ENCODE results near the gene WNT5A.
"Not testable (repeated sequence)": the region's sequence is repeated elsewhere in the genome, so short reads cannot be mapped to it uniquely, and the experiment has no call there.

The WNT5A gene

DNA sequence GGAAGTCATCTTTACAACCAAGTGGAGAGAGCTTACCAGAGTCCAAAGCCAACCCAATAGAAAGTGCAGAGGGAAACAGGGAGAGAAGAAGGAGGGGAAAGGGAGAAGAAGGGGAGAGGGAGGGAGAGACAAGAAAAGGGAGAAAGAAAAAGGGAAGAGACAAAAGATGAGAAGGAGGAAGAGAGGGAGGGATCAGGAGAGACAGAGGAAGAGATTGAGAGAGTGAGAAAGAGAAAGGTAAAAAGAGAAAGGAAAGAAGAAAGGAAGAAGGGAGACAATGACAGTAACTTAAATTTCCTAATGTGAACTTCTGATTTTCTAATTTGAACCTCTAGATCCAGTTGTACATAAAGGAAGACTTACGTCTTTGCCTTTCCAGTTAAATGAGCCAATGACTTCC is 20.7 kb upstream of the WNT5A start:
- Histone ChIP-seq H3K36me3 (ENCODE audit: control insufficient read depth in 4 of 4, insufficient read depth in 4 of 4, low read length in 3 of 4) (no peaks in the 10 kb centered on the region), H3K4me1 (ENCODE audit: control extremely low read depth in 1 of 4, control insufficient read depth in 4 of 4, insufficient read depth in 4 of 4, low read length in 3 of 4) (no peaks in the 10 kb centered on the region), H3K9me3 (ENCODE audit: control extremely low read depth in 1 of 5, control insufficient read depth in 4 of 5, insufficient read depth in 2 of 5, low read depth in 1 of 5, low read length in 4 of 5) (no peaks in the 10 kb centered on the region), H3K27ac (ENCODE audit: insufficient read depth in 1 of 2, low read depth in 1 of 2, low read length in 2 of 2, poor library complexity in 1 of 2, severe bottlenecking in 2 of 2) (no peak overlapping the region), H3K4me3 (ENCODE audit: control insufficient read depth in 1 of 7, extremely low read depth in 1 of 7, insufficient read depth in 4 of 7, low read depth in 2 of 7, low read length in 6 of 7) (no peak overlapping the region), H3K27me3 (replicated peaks in 2 of 5; ENCODE audit: control insufficient read depth in 4 of 5, insufficient read depth in 5 of 5, low read length in 4 of 5) (peaks cover 0 to 28% (median 6%) of the 10 kb centered on the region in 5 experiments)
- POLR2A ChIA-PET: no interaction called here
- DNase-seq: no peak
- WGBS (ENCODE audit: insufficient coverage): 100% methylated on average over 1 of the region's 1 CpG
- CTCF ChIA-PET: no interaction called here

DNA sequence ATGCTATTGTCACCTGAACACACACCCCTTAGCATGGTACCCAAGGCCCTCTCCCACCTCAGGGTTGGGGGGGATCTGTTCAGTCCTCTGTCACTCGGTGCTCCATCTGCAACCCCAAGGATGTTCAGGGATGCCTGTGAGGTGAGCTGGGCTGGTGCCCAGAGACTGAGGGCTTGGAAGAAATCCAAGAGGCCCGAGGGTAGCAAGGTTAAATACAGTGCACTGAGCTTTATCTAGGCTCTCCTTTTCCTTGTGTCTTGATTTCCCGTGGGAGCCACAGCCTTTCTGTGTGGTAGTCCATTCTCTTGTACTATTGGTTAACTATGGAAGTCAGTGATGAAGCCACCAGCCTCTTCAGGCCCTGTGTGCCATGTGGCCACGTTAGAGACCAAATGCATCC is 18.7 kb upstream of the WNT5A start:
- no peaks in the 10 kb centered on the region for H3K9me3 ChIP-seq (ENCODE audit: control extremely low read depth in 1 of 5, control insufficient read depth in 4 of 5, insufficient read depth in 2 of 5, low read depth in 1 of 5, low read length in 4 of 5)
- no peak for DNase-seq
- no peaks in the 10 kb centered on the region for H3K4me1 ChIP-seq (ENCODE audit: control extremely low read depth in 1 of 4, control insufficient read depth in 4 of 4, insufficient read depth in 4 of 4, low read length in 3 of 4)
- no peak overlapping the region for H3K4me3 ChIP-seq (ENCODE audit: control insufficient read depth in 1 of 7, extremely low read depth in 1 of 7, insufficient read depth in 4 of 7, low read depth in 2 of 7, low read length in 6 of 7)
- ChIA-PET POLR2A (no interaction called here), CTCF (interaction anchor here (1.0 to 1.2 kb wide), 2 partner anchors 26 to 216 kb away, joined by 3 read pairs; no protein-coding TSS in a partner anchor)
- H3K27ac ChIP-seq (ENCODE audit: insufficient read depth in 1 of 2, low read depth in 1 of 2, low read length in 2 of 2, poor library complexity in 1 of 2, severe bottlenecking in 2 of 2): no peak overlapping the region
- peaks cover 0 to 16% (median 5%) of the 10 kb centered on the region in 5 experiments for H3K27me3 ChIP-seq (replicated peaks in 2 of 5; ENCODE audit: control insufficient read depth in 4 of 5, insufficient read depth in 5 of 5, low read length in 4 of 5)
- WGBS (ENCODE audit: insufficient coverage): 77% methylated on average over 2 of the region's 4 CpGs
- H3K36me3 ChIP-seq (ENCODE audit: control insufficient read depth in 4 of 4, insufficient read depth in 4 of 4, low read length in 3 of 4): no peaks in the 10 kb centered on the region

DNA sequence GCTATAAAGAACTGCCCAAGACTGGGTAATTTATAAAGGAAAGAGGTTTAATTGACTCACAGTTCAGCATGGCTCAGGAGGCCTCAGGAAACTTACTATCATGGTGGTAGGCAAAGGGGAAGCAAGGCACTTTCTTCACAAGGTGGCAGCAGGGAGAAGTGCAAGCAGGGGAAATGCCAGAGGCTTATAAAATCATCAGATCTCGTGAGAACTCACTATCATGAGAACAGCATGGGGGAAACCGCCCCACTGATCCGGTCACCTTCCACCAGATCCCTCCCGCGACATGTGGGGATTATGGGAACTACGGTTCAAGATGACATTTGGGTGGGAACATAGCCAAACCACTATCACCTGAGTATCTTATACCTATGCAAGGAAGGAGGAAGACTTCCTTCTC is 18.0 kb upstream of the WNT5A start:
- POLR2A ChIA-PET; H3K9me3 ChIP-seq (ENCODE audit: control extremely low read depth in 1 of 5, control insufficient read depth in 4 of 5, insufficient read depth in 2 of 5, low read depth in 1 of 5, low read length in 4 of 5); H3K27ac ChIP-seq (ENCODE audit: insufficient read depth in 1 of 2, low read depth in 1 of 2, low read length in 2 of 2, poor library complexity in 1 of 2, severe bottlenecking in 2 of 2); H3K4me3 ChIP-seq (ENCODE audit: control insufficient read depth in 1 of 7, extremely low read depth in 1 of 7, insufficient read depth in 4 of 7, low read depth in 2 of 7, low read length in 6 of 7); H3K36me3 ChIP-seq (ENCODE audit: control insufficient read depth in 4 of 4, insufficient read depth in 4 of 4, low read length in 3 of 4); H3K4me1 ChIP-seq (ENCODE audit: control extremely low read depth in 1 of 4, control insufficient read depth in 4 of 4, insufficient read depth in 4 of 4, low read length in 3 of 4): not testable (repeated sequence)
- 51% methylated on average over 4 of the region's 6 CpGs for WGBS (ENCODE audit: insufficient coverage)
- CTCF ChIA-PET: interaction anchor here (0.9 to 1.2 kb wide), 3 partner anchors 27 to 216 kb away, joined by 3 read pairs; no protein-coding TSS in a partner anchor
- peaks cover 0 to 11% (median 5%) of the 10 kb centered on the region in 5 experiments for H3K27me3 ChIP-seq (replicated peaks in 2 of 5; ENCODE audit: control insufficient read depth in 4 of 5, insufficient read depth in 5 of 5, low read length in 4 of 5)
- peak in 2 of 3 donors; percentile 44 to 57 for DNase-seq

DNA sequence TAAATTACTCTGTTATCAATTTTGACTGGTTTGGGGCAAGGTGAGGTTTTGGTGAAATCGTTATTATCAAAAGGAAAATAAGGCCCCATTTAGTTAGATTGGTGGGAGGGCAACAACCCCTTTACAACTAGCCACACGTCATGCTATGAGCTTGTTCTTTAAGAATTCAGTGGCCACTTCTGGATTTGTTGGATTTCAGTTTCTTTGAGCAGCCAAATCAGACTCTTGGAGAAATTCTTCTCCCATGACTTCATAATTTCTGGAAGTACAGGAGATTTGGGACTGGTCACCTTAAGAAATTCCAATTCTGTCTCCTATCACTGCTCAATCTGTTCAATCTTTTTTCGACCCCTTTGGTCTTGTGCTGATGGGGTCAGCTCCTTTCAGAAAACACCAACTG is 14.8 kb upstream of the WNT5A start:
- no peaks in the 10 kb centered on the region for H3K36me3 ChIP-seq (ENCODE audit: control insufficient read depth in 4 of 4, insufficient read depth in 4 of 4, low read length in 3 of 4)
- WGBS (ENCODE audit: insufficient coverage): 90% methylated on average over 1 of the region's 3 CpGs
- H3K9me3 ChIP-seq (ENCODE audit: control extremely low read depth in 1 of 5, control insufficient read depth in 4 of 5, insufficient read depth in 2 of 5, low read depth in 1 of 5, low read length in 4 of 5): no peaks in the 10 kb centered on the region
- no peaks in the 10 kb centered on the region for H3K4me1 ChIP-seq (ENCODE audit: control extremely low read depth in 1 of 4, control insufficient read depth in 4 of 4, insufficient read depth in 4 of 4, low read length in 3 of 4)
- DNase-seq: no peak
- CTCF ChIA-PET: no interaction called here
- POLR2A ChIA-PET: interaction anchor here (0.7 kb wide), 1 partner anchor 9 kb away, joined by 3 read pairs; no protein-coding TSS in a partner anchor
- peaks cover 0 to 9% (median 6%) of the 10 kb centered on the region in 5 experiments for H3K27me3 ChIP-seq (replicated peaks in 2 of 5; ENCODE audit: control insufficient read depth in 4 of 5, insufficient read depth in 5 of 5, low read length in 4 of 5)
- H3K4me3 ChIP-seq (ENCODE audit: control insufficient read depth in 1 of 7, extremely low read depth in 1 of 7, insufficient read depth in 4 of 7, low read depth in 2 of 7, low read length in 6 of 7): no peak overlapping the region
- no peak overlapping the region for H3K27ac ChIP-seq (ENCODE audit: insufficient read depth in 1 of 2, low read depth in 1 of 2, low read length in 2 of 2, poor library complexity in 1 of 2, severe bottlenecking in 2 of 2)

DNA sequence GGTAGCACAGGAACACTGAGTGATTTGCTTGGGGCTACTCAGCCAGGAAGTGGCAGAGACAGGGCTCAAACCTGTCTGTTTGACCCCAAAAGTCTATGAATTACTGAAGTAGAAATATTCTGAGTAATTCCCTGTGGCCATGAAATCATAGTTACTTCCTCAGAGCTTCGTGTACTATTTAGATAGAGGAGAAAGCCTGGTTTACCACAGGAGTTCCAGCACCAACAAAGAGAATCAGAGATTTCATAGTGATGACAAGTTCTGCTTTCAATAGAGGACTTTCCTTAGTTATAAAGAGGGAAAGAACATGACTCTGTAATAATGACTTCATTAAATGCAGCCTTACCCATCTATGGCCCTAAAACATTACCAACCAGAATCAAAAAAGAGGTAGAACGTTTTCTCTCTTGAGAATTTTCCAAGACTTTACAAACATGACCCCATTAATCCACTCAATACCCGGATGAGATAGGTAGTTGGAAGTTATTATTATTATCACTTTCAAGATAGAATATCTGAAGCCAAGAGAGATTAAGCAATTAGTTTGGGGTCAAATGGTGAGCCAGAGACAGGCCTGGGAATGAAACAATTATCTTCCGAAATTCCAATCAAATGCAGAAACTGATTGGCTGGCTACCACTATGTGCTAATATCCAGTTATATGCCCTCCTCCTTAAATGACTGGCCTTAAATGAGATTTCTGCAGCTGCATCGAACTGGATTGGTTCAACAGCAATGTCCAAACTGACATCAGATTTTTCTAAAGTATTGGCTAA is 13.6 kb upstream of the WNT5A start:
- Histone ChIP-seq H3K4me3 (ENCODE audit: control insufficient read depth in 1 of 7, extremely low read depth in 1 of 7, insufficient read depth in 4 of 7, low read depth in 2 of 7, low read length in 6 of 7) (no peak overlapping the region), H3K9me3 (ENCODE audit: control extremely low read depth in 1 of 5, control insufficient read depth in 4 of 5, insufficient read depth in 2 of 5, low read depth in 1 of 5, low read length in 4 of 5) (no peaks in the 10 kb centered on the region), H3K4me1 (ENCODE audit: control extremely low read depth in 1 of 4, control insufficient read depth in 4 of 4, insufficient read depth in 4 of 4, low read length in 3 of 4) (no peaks in the 10 kb centered on the region), H3K36me3 (ENCODE audit: control insufficient read depth in 4 of 4, insufficient read depth in 4 of 4, low read length in 3 of 4) (no peaks in the 10 kb centered on the region), H3K27ac (ENCODE audit: insufficient read depth in 1 of 2, low read depth in 1 of 2, low read length in 2 of 2, poor library complexity in 1 of 2, severe bottlenecking in 2 of 2) (no peak overlapping the region), H3K27me3 (replicated peaks in 2 of 5; ENCODE audit: control insufficient read depth in 4 of 5, insufficient read depth in 5 of 5, low read length in 4 of 5) (peaks cover 0 to 10% (median 6%) of the 10 kb centered on the region in 5 experiments)
- DNase-seq: no peak
- ChIA-PET CTCF (interaction anchor here (0.7 kb wide), 1 partner anchor 10 kb away, joined by 3 read pairs; no protein-coding TSS in a partner anchor), POLR2A (no interaction called here)
- 67% methylated on average over 3 of the region's 5 CpGs for WGBS (ENCODE audit: insufficient coverage)

DNA sequence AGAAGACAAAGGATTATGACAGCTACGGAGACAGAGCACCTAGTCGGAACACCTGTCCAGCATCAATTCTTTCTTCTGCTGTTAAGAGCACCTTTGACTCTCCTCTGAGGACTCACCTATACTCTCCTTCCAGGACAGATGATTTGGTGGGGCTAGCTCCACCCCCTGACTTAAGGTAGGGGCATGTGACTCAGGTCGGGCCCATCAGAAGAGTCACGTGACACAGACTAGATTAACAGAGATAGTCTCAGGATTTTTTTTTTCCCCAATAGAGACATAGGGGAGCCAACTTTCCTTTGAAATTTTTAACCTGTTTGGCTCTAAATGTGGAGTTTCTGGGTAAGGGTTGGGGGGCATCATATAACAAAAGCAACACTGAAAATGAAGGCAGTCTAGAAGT is 11.4 kb upstream of the WNT5A start:
- no peak overlapping the region for H3K27ac ChIP-seq (ENCODE audit: insufficient read depth in 1 of 2, low read depth in 1 of 2, low read length in 2 of 2, poor library complexity in 1 of 2, severe bottlenecking in 2 of 2)
- no peak overlapping the region for H3K4me3 ChIP-seq (ENCODE audit: control insufficient read depth in 1 of 7, extremely low read depth in 1 of 7, insufficient read depth in 4 of 7, low read depth in 2 of 7, low read length in 6 of 7)
- no peaks in the 10 kb centered on the region for H3K9me3 ChIP-seq (ENCODE audit: control extremely low read depth in 1 of 5, control insufficient read depth in 4 of 5, insufficient read depth in 2 of 5, low read depth in 1 of 5, low read length in 4 of 5)
- CTCF ChIA-PET: no interaction called here
- H3K27me3 ChIP-seq (replicated peaks in 2 of 5; ENCODE audit: control insufficient read depth in 4 of 5, insufficient read depth in 5 of 5, low read length in 4 of 5): peaks cover 0 to 13% (median 9%) of the 10 kb centered on the region in 5 experiments
- POLR2A ChIA-PET: no interaction called here
- DNase-seq: no peak
- H3K4me1 ChIP-seq (ENCODE audit: control extremely low read depth in 1 of 4, control insufficient read depth in 4 of 4, insufficient read depth in 4 of 4, low read length in 3 of 4): no peaks in the 10 kb centered on the region
- no peaks in the 10 kb centered on the region for H3K36me3 ChIP-seq (ENCODE audit: control insufficient read depth in 4 of 4, insufficient read depth in 4 of 4, low read length in 3 of 4)
- WGBS (ENCODE audit: insufficient coverage): 100% methylated on average over 2 of the region's 4 CpGs

DNA sequence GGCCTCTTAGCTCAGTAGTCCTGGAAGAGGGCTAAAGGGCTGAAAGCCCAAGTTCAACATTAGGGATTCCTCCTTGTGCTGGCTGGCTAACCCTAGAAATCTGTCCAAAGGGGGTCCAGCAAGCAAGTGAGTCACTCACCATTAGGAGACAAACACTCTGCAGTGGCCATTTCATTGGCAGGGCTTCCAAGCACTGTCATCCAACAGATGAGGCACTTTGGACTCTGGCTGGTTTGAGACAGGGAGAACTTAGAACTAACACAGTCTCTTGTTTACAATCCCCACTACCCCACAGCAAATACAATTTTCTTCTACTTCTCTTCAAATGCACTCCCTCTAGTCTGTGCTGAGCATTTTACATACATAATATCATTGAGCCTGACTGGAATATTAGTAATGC is 10.1 kb upstream of the WNT5A start:
- no peaks in the 10 kb centered on the region for H3K9me3 ChIP-seq (ENCODE audit: control extremely low read depth in 1 of 5, control insufficient read depth in 4 of 5, insufficient read depth in 2 of 5, low read depth in 1 of 5, low read length in 4 of 5)
- ChIA-PET CTCF (no interaction called here), POLR2A (no interaction called here)

More for the DNA sequence above, 10.1 kb upstream of the WNT5A start:
- H3K27me3 ChIP-seq (replicated peaks in 2 of 5; ENCODE audit: control insufficient read depth in 4 of 5, insufficient read depth in 5 of 5, low read length in 4 of 5): peaks cover 0 to 25% (median 16%) of the 10 kb centered on the region in 5 experiments
- no peak overlapping the region for H3K4me3 ChIP-seq (ENCODE audit: control insufficient read depth in 1 of 7, extremely low read depth in 1 of 7, insufficient read depth in 4 of 7, low read depth in 2 of 7, low read length in 6 of 7)
- no peak overlapping the region for H3K27ac ChIP-seq (ENCODE audit: insufficient read depth in 1 of 2, low read depth in 1 of 2, low read length in 2 of 2, poor library complexity in 1 of 2, severe bottlenecking in 2 of 2)
- H3K4me1 ChIP-seq (ENCODE audit: control extremely low read depth in 1 of 4, control insufficient read depth in 4 of 4, insufficient read depth in 4 of 4, low read length in 3 of 4): no peaks in the 10 kb centered on the region
- H3K36me3 ChIP-seq (ENCODE audit: control insufficient read depth in 4 of 4, insufficient read depth in 4 of 4, low read length in 3 of 4): no peaks in the 10 kb centered on the region
- DNase-seq: no peak
